NOMO-1 (cell line): Measurements from ENCODE around the gene CHDH.

Experiments
- DNase-seq, 2 experiments: peaks; one replicate each; lab custom pipeline; 2025; ENCODE audit not compliant: unreplicated experiment in 2 of 2; lab: John Stamatoyannopoulos, UW

Gene CHDH

GRCh38 chr3:53826048-53826447, 20.2 kb downstream of the CHDH start:
- no peak for DNase-seq

GRCh38 chr3:53824795-53825194, 21.4 kb downstream of the CHDH start:
- DNase-seq: no peak

- DNase-seq: no peak
Observed at GRCh38 chr3:53823956-53824657, 22.1 kb downstream of the CHDH start.

- no peak for DNase-seq
Observed at GRCh38 chr3:53823026-53823955, 22.9 kb downstream of the CHDH start.

GRCh38 chr3:53822331-53822741, 23.9 kb downstream of the CHDH start:
- DNase-seq: no peak

GRCh38 chr3:53821631-53822121, 24.5 kb downstream of the CHDH start:
- DNase-seq: no peak

- DNase-seq: no peak
Observed at GRCh38 chr3:53820756-53821580, 25.3 kb downstream of the CHDH start.

GRCh38 chr3:53820084-53820483, 26.1 kb downstream of the CHDH start:
- DNase-seq: no peak

- no peak for DNase-seq
Observed at GRCh38 chr3:53819163-53819868, 26.9 kb downstream of the CHDH start.

GRCh38 chr3:53818221-53819162, 27.7 kb downstream of the CHDH start:
- DNase-seq: no peak

GRCh38 chr3:53817809-53818208, 28.4 kb downstream of the CHDH start:
- DNase-seq: no peak

- DNase-seq: no peak
Observed at GRCh38 chr3:53817211-53817610, 29.0 kb downstream of the CHDH start.

GRCh38 chr3:53816425-53816824, 29.8 kb downstream of the CHDH start:
- DNase-seq: no peak

- no peak for DNase-seq
Observed at GRCh38 chr3:53815651-53816050, 30.6 kb downstream of the CHDH start.

GRCh38 chr3:53815067-53815466, 31.2 kb downstream of the CHDH start:
- no peak for DNase-seq

- DNase-seq: no peak
Observed at GRCh38 chr3:53813876-53814275, 32.3 kb downstream of the CHDH start.

- no peak for DNase-seq
Observed at GRCh38 chr3:53813229-53813628, 33.0 kb downstream of the CHDH start.

- DNase-seq: no peak
Observed at GRCh38 chr3:53812434-53812833, 33.8 kb downstream of the CHDH start.
